T-helper 1 cell treated with Interleukin-12 subunit alpha and Interleukin-12 subunit beta and Interleukin-4 antibody, amounts not matched to agents 30 μg/mL and 1 μg/mL, for 36 hours (primary cell): ENCODE data around the gene LY6G5B.
A peak's percentile ranks its signal among the peaks of the same experiment; 100 is the strongest.

Experiments
- H3K27ac Mint-ChIP-seq: one replicate; pipeline ENCODE4 v1.8.0; 2021; ENCODE audit warnings: mild to moderate bottlenecking, mixed read lengths
- H3K27me3 Mint-ChIP-seq: one replicate; pipeline ENCODE4 v1.8.0; 2021; ENCODE audit warnings: low read depth, mixed read lengths
- H3K36me3 Mint-ChIP-seq: one replicate; pipeline ENCODE4 v1.8.0; 2021; ENCODE audit warnings: low read depth, mixed read lengths
- H3K4me1 Mint-ChIP-seq: one replicate; pipeline ENCODE4 v1.8.0; 2021; ENCODE audit warnings: low read depth, mixed read lengths
- H3K4me3 Mint-ChIP-seq: one replicate; pipeline ENCODE4 v1.8.0; 2021; ENCODE audit warnings: mild to moderate bottlenecking, moderate library complexity, mixed read lengths
- H3K9me3 Mint-ChIP-seq: one replicate; pipeline ENCODE4 v1.8.0; 2021; ENCODE audit warnings: mixed read lengths

The LY6G5B gene

DNA sequence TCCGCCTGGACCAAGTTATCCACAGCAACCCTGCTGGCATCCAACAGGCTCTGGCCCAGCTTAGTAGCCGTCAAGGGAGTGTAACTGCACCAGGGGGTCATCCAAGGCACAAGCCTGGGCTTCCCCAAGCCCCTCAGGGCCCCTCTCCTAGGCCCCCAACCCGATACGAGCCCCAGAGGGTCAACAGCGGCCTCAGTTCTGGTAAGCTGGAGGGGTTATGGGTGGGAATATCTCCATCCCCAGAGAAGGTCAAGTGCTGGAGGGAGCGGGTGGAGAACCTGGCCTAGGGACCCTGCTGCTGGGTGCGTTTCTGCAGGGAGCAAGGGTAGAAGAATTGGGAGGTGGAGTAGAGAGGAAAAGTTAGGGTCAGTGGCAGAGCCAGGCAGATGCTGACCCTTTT lies 36.3 kb upstream of the LY6G5B start:
- no peaks in the 10 kb centered on the region for H3K9me3 Mint-ChIP-seq
- H3K4me3 Mint-ChIP-seq, result no peak overlapping the region
- no peaks in the 10 kb centered on the region for H3K27me3 Mint-ChIP-seq
- H3K27ac Mint-ChIP-seq, result no peak overlapping the region
- peaks cover 52% of the 10 kb centered on the region for H3K36me3 Mint-ChIP-seq
- peaks cover 2% of the 10 kb centered on the region for H3K4me1 Mint-ChIP-seq

DNA sequence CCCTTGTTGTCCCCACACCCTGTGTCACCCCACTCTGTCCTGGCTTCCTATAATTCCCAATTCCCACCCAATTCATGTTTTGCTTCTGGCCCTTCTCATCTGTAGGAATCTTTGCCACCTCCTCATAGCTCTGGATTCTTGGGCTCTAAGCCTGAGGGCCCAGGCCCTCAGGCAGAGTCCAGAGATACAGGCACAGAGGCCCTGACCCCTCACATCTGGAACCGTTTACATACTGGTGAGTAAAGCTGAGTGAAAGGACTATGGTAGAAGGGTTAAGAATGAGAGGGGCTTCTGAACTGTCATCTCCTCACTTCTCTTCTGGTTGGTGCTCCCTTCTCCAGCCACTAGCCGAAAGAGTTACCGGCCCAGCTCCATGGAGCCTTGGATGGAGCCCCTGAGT lies 35.6 kb upstream of the LY6G5B start:
- Mint-ChIP-seq H3K27me3 (no peaks in the 10 kb centered on the region), H3K9me3 (no peaks in the 10 kb centered on the region), H3K27ac (peak overlapping the region; percentile 50), H3K4me3 (no peak overlapping the region), H3K36me3 (peaks cover 53% of the 10 kb centered on the region), H3K4me1 (peaks cover 2% of the 10 kb centered on the region)

- H3K27ac Mint-ChIP-seq, result no peak overlapping the region
- H3K27me3 Mint-ChIP-seq, result no peaks in the 10 kb centered on the region
- peaks cover 49% of the 10 kb centered on the region for H3K36me3 Mint-ChIP-seq
- no peaks in the 10 kb centered on the region for H3K9me3 Mint-ChIP-seq
- peaks cover 2% of the 10 kb centered on the region for H3K4me1 Mint-ChIP-seq
- H3K4me3 Mint-ChIP-seq, result no peak overlapping the region
Measured at GRCh38 chr6:31634969-31635575, 34.7 kb upstream of the LY6G5B start.

GRCh38 chr6:31636698-31637596 lies 32.8 kb upstream of the LY6G5B start:
- H3K4me3 Mint-ChIP-seq, result no peak overlapping the region
- peaks cover 49% of the 10 kb centered on the region for H3K36me3 Mint-ChIP-seq
- peaks cover 2% of the 10 kb centered on the region for H3K4me1 Mint-ChIP-seq
- no peak overlapping the region for H3K27ac Mint-ChIP-seq
- no peaks in the 10 kb centered on the region for H3K9me3 Mint-ChIP-seq
- no peaks in the 10 kb centered on the region for H3K27me3 Mint-ChIP-seq

GRCh38 chr6:31639043-31639442 lies 30.7 kb upstream of the LY6G5B start:
- H3K4me1 Mint-ChIP-seq, result peaks cover under 1% of the 10 kb centered on the region
- no peak overlapping the region for H3K27ac Mint-ChIP-seq
- no peak overlapping the region for H3K4me3 Mint-ChIP-seq
- H3K36me3 Mint-ChIP-seq, result peaks cover 51% of the 10 kb centered on the region
- H3K27me3 Mint-ChIP-seq, result no peaks in the 10 kb centered on the region
- no peaks in the 10 kb centered on the region for H3K9me3 Mint-ChIP-seq

DNA sequence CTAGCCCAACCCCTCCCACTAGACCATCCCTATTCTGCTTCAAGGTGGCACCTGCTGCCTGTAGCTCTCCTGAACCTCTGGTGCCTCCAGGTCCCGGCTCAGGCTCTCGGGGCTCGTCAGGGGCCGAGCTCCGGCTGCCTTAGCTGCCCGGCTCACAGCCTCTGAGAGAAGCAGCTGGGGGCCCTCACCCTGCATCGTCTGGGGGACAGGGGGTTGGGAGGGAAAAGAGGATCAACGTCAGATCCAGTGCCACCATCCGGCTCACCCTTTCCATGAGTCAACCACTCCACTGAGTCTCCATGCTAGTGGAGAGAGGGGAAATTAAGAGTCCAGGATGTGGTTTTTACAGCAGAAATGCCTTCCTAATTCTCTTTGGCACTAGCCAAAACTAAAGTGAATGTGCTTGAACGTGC lies 30.3 kb upstream of the LY6G5B start:
- Mint-ChIP-seq H3K36me3 (peaks cover 50% of the 10 kb centered on the region), H3K9me3 (no peaks in the 10 kb centered on the region), H3K4me1 (no peaks in the 10 kb centered on the region), H3K27me3 (no peaks in the 10 kb centered on the region), H3K4me3 (no peak overlapping the region), H3K27ac (no peak overlapping the region)

DNA sequence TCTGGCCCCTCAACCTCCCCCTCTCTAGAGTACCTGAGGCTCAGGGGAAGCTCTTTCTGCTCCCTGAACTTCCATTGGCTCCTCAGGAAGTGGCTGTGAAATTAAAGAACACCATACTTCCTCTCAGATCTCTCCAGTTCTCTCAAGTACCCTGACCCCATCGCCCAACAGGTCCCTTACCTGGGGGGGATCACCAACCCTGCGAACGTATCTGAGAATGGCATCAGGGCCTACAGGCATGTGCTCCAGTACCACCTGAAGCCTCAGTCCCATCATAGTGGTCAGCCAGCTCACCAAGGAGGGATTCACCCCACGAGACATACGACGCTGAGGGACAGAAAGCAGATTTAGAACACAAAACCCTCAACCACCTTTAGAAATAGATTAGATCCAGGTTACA lies 29.2 kb upstream of the LY6G5B start:
- Mint-ChIP-seq H3K27ac (no peak overlapping the region), H3K9me3 (no peaks in the 10 kb centered on the region), H3K4me3 (no peak overlapping the region), H3K27me3 (no peaks in the 10 kb centered on the region), H3K36me3 (peaks cover 51% of the 10 kb centered on the region), H3K4me1 (peaks cover 2% of the 10 kb centered on the region)

- no peak overlapping the region for H3K27ac Mint-ChIP-seq
- peaks cover 2% of the 10 kb centered on the region for H3K4me1 Mint-ChIP-seq
- no peaks in the 10 kb centered on the region for H3K27me3 Mint-ChIP-seq
- H3K9me3 Mint-ChIP-seq, result no peaks in the 10 kb centered on the region
- no peak overlapping the region for H3K4me3 Mint-ChIP-seq
- peaks cover 49% of the 10 kb centered on the region for H3K36me3 Mint-ChIP-seq
Measured at GRCh38 chr6:31641370-31641769, 28.4 kb upstream of the LY6G5B start.

DNA sequence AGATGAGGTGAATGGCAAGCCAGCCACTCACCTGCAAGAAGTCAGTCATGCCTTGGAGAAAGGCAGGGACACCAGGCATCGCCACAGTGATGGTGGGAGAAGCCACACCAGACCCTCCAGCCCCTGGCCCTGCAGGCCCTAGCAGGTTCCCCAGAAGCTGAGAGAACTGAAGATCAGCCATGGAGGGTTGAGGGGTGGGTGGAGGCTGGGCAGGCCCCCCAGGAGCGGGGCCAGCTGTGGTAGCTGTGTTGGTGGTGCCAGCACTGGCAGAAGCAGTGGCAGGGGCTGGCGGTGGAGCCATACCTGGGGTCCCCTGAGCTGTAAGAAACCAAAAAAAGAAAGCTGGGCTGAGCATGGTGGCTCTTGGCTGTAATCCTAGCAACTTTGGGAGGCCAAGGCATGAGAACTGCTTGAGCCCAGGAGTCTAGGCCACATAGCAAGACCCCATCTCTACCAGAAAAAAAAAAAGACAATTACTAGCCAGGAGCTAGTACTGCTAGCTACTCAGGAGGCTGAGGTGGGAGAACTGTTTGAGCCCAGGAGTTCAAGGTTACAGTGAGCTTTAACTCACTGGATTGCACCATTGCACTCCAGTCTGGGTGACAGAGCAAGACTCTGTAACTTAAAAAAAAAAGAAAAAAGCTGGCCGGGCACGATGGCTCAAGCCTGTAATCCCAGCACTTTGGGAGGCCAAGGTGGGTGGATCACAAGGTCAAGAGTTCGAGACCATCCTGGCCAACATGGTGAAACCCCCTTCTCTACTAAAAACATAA lies 26.8 kb upstream of the LY6G5B start:
- Mint-ChIP-seq H3K9me3 (no peaks in the 10 kb centered on the region), H3K4me3 (no peak overlapping the region), H3K4me1 (peaks cover 2% of the 10 kb centered on the region), H3K36me3 (peaks cover 46% of the 10 kb centered on the region), H3K27ac (no peak overlapping the region), H3K27me3 (no peaks in the 10 kb centered on the region)

GRCh38 chr6:31643818-31644454 lies 25.8 kb upstream of the LY6G5B start:
- no peaks in the 10 kb centered on the region for H3K9me3 Mint-ChIP-seq
- H3K4me3 Mint-ChIP-seq, result no peak overlapping the region
- H3K36me3 Mint-ChIP-seq, result peaks cover 47% of the 10 kb centered on the region
- no peak overlapping the region for H3K27ac Mint-ChIP-seq
- peaks cover 2% of the 10 kb centered on the region for H3K4me1 Mint-ChIP-seq
- no peaks in the 10 kb centered on the region for H3K27me3 Mint-ChIP-seq

DNA sequence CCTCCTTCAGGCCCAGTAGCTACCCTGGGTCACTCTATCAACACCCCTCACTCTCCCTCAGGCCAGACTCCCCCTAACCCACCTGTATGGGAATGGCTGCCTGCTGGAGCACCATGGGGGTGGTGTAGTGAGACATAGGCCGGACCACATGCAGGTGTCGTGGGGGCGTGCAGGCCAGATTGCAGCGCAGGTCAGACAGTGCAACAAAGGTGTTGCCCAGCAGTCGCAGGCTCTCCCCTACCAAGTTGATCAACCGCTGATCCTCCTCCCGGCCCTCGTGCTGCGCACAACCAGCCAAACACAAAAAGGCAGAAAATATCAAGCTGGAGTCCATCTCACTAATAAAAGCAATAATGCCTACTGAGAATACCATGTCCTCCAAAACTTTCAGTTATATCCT lies 24.5 kb upstream of the LY6G5B start:
- Mint-ChIP-seq H3K9me3 (no peaks in the 10 kb centered on the region), H3K4me1 (peaks cover 10% of the 10 kb centered on the region), H3K27ac (peak overlapping the region; percentile 28), H3K4me3 (no peak overlapping the region), H3K27me3 (no peaks in the 10 kb centered on the region), H3K36me3 (peaks cover 49% of the 10 kb centered on the region)

GRCh38 chr6:31651602-31652191 lies 18.1 kb upstream of the LY6G5B start:
- Mint-ChIP-seq H3K9me3 (no peaks in the 10 kb centered on the region), H3K27me3 (no peaks in the 10 kb centered on the region), H3K4me1 (peaks cover 27% of the 10 kb centered on the region), H3K4me3 (peak overlapping the region; percentile 98), H3K27ac (peak overlapping the region; percentile 99), H3K36me3 (peaks cover 40% of the 10 kb centered on the region)

GRCh38 chr6:31652925-31653724 lies 16.7 kb upstream of the LY6G5B start:
- Mint-ChIP-seq H3K4me1 (peaks cover 37% of the 10 kb centered on the region), H3K27ac (peak overlapping the region; percentile 99), H3K4me3 (peak overlapping the region; percentile 98), H3K36me3 (peaks cover 42% of the 10 kb centered on the region), H3K9me3 (no peaks in the 10 kb centered on the region), H3K27me3 (no peaks in the 10 kb centered on the region)
